Esophagus squamous epithelium (tissue), 5 donors: ENCODE results near the gene SGCD. TPM values are rescaled to one million over a fixed set of nuclear protein-coding genes. Genes with fewer than 3 reads are reported as not detected.
A peak's percentile ranks its signal among the peaks of the same experiment; 100 is the strongest.
"Not testable (repeated sequence)": the region's sequence is repeated elsewhere in the genome, so short reads cannot be mapped to it uniquely, and the experiment has no call there.

Experiments
- DNase-seq: peaks from one replicate; lab custom pipeline; 2025; lab: John Stamatoyannopoulos, UW
- H3K27ac ChIP-seq, 4 donors: fragments of 200-600 bp; sonication (generic); one replicate each; pipeline ENCODE4 v1.5.1; 2016 to 2019; ENCODE audit warnings: mild to moderate bottlenecking in 1 of 4
- H3K27me3 ChIP-seq, 4 donors: fragments of 200-600 bp; sonication (generic); 1 replicate in 3 of 4; 2 replicates in 1 of 4; pipeline versions ENCODE4 v1.5.1 to v1.6.0; 2017 to 2021; ENCODE audit warnings: antibody characterized with exemption in 1 of 4
- H3K36me3 ChIP-seq, 3 donors: fragments of 200-600 bp; sonication (generic); one replicate each; pipeline ENCODE4 v1.5.1; 2016 to 2019
- H3K4me1 ChIP-seq, 3 donors: fragments of 200-600 bp; sonication (generic); one replicate each; pipeline ENCODE4 v1.5.1; 2017 to 2019
- H3K4me3 ChIP-seq, 4 donors: fragments of 200-600 bp; sonication (generic); 1 replicate in 3 of 4; 2 replicates in 1 of 4; pipeline ENCODE4 v1.5.1; 2016 to 2019; ENCODE audit warnings: mild to moderate bottlenecking in 2 of 4, moderate library complexity in 1 of 4
- H3K9me3 ChIP-seq, 3 donors: fragments of 200-600 bp; sonication (generic); one replicate each; pipeline ENCODE4 v1.5.1; 2016 to 2019
- POLR2A ChIP-seq, 4 donors: fragments of 450-650 bp; IDR thresholded peaks; one replicate each; pipeline ENCODE4 v1.6.1; 2017; ENCODE audit warnings: antibody characterized with exemption in 4 of 4, mild to moderate bottlenecking in 4 of 4, moderate library complexity in 3 of 4
- WGBS, 2 donors: methylation state at CpG; one replicate each; pipeline ENCODE4 v1.1.5; 2018; 5-methylcytosine and 5-hydroxymethylcytosine counted together
- intact Hi-C: fragments of 100-400 bp; cut with DNase I; formaldehyde crosslinking; loops from one replicate; pipeline ENCODE4 v1.15.0; 2022
- total RNA-seq, 4 donors: library from RNA; depleted of rRNA; stranded (reverse); fragments of >200 nt; gene quantifications; one replicate each; pipeline ENCODE4 v1.1.0, GENCODE V29; 2016
- TF ChIP-seq, protein P1 (sequence below), 6 experiments: fragments of 450-650 bp in 4 of 6; fragments of 200-600 bp in 2 of 6; sonication (generic) in 2 of 6; IDR thresholded peaks; one replicate each; pipeline ENCODE4 v1.5.1; 2016 to 2019; ENCODE audit warnings: antibody characterized with exemption in 6 of 6, mild to moderate bottlenecking in 4 of 6, moderate library complexity in 4 of 6
- donor health status: DM: yes; HTN: yes; CAD: no.

Gene SGCD
- total RNA-seq, 4 donors from 2014 or later: 0.08 to 4.4 (median 0.64) TPM

DNA sequence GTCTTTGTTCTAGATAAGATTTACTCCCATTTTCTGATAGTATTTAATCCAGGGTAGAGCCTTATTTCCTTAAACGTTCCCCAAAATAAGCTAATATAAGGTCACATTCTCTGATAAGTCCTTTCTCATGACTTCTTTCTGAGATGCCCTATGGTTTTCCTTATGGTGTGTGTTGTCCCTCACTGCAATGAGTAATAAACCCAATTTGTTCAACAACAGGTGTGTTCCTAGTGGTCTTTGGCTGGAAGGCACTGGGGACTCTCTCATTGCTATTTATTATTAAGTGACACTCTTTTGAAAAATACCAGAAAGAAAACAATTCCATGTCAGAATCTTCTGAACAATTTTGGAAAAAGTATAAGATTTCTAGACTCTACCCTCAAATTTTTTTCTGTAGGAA lies 266.6 kb downstream of the SGCD start:
- 47 to 55% methylated on average over 1 of the region's 1 CpG for WGBS, 2 donors

DNA sequence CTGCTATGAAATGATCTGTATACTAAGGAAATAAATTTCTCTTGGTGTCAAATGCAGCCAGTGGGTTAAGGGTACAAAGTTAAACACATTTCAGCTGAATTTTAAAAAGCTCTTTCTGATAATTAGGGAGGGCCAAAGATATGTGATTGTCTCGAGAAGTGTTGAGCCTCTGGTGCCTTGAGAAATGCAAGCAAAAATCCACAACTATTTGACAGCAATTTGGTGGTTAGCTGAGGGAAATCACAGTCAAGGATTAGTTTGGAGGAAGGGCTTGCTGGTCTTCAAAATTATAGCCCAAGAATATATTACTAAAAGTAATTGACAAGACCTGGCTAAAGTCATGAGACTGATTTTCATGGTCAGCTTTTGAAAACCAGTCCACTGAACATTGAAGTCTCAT lies 267.4 kb downstream of the SGCD start:
- DNase-seq: no peak
- TF ChIP-seq, protein P1, sequence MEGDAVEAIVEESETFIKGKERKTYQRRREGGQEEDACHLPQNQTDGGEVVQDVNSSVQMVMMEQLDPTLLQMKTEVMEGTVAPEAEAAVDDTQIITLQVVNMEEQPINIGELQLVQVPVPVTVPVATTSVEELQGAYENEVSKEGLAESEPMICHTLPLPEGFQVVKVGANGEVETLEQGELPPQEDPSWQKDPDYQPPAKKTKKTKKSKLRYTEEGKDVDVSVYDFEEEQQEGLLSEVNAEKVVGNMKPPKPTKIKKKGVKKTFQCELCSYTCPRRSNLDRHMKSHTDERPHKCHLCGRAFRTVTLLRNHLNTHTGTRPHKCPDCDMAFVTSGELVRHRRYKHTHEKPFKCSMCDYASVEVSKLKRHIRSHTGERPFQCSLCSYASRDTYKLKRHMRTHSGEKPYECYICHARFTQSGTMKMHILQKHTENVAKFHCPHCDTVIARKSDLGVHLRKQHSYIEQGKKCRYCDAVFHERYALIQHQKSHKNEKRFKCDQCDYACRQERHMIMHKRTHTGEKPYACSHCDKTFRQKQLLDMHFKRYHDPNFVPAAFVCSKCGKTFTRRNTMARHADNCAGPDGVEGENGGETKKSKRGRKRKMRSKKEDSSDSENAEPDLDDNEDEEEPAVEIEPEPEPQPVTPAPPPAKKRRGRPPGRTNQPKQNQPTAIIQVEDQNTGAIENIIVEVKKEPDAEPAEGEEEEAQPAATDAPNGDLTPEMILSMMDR (IDR thresholded peaks at IDR 0.05): no peak
- H3K9me3 ChIP-seq: no peaks in the 10 kb centered on the region
- no peaks in the 10 kb centered on the region for H3K4me1 ChIP-seq
- H3K4me3 ChIP-seq: no peak overlapping the region
- no peaks in the 10 kb centered on the region for H3K36me3 ChIP-seq
- WGBS, 2 donors: 21 to 44% methylated on average over 1 of the region's 1 CpG
- intact Hi-C loops: no loop called here
- H3K27me3 ChIP-seq: no peaks in the 10 kb centered on the region
- no peak overlapping the region for H3K27ac ChIP-seq

More for the DNA sequence above, 266.6 kb downstream of the SGCD start:
- DNase-seq: no peak
- H3K4me3 ChIP-seq: no peak overlapping the region
- H3K27ac ChIP-seq: no peak overlapping the region
- TF ChIP-seq POLR2A (IDR thresholded peaks at IDR 0.05): no peak
- TF ChIP-seq, protein P1 (IDR thresholded peaks at IDR 0.05): no peak
- H3K9me3 ChIP-seq: no peaks in the 10 kb centered on the region
- no peaks in the 10 kb centered on the region for H3K27me3 ChIP-seq
- H3K4me1 ChIP-seq: no peaks in the 10 kb centered on the region
- no peaks in the 10 kb centered on the region for H3K36me3 ChIP-seq
- intact Hi-C loops: no loop called here

DNA sequence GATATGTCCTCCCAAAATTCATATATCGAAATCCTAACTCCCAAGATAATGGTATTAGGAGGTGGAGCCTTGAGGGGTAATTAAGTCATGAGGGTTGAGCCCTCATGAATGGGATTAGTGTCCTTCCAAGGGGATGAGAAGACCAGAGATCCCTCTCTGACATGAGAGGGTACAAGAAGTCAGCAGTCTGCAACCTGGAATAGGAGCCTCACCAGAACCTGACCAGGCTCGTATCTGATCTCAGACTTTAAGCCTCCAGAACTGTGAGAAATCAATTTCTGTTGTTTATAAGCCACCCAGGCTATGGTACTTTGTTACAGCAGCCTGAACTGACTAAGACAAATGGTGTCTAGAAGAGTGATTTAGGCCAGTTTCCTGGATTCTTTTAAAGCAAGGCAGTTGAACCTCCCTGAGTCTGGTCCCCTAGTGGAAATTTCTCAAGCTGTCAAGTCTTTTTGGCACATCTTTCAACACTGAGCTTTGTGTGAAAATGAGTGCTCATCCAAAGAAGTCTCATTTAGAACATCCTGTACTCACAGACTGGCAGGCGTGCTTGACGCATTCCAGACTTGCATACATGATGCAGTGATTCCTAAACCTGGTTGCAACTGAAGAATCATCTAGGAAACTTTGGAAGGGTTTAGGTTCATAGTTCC lies 268.3 kb downstream of the SGCD start:
- intact Hi-C loops: no loop called here
- Histone ChIP-seq H3K4me1 (no peaks in the 10 kb centered on the region), H3K9me3 (no peaks in the 10 kb centered on the region), H3K27me3 (no peaks in the 10 kb centered on the region), H3K27ac (peak overlapping the region in 3 of 4 donors; percentile 56 to 71 (median 59)), H3K36me3 (no peaks in the 10 kb centered on the region), H3K4me3 (no peak overlapping the region)
- no peak for DNase-seq
- TF ChIP-seq POLR2A (IDR thresholded peaks at IDR 0.05): no peak
- TF ChIP-seq, protein P1 (IDR thresholded peaks at IDR 0.05): peak in 1 of 6 experiments; percentile 12
- WGBS, 2 donors: 55 to 70% methylated on average over 4 of the region's 4 CpGs

DNA sequence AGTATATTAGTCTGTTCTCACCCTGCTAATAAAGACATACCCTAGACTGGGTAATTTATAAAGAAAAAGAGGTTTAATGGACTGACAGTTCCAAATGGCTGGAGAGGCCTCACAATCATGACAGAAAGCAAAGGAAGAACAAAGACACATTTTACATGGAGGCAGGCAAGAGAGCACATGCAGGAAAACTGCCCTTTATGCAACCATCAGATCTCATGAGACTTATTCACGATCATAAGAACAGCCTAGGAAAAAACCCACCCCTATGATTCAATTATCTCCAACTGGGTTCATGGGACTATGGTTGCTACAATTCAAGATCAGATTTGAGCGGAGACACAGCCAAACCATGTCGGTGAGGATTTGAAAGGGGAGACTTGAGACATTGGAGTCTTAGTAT lies 270.3 kb downstream of the SGCD start:
- Histone ChIP-seq H3K27me3 (no peaks in the 10 kb centered on the region), H3K9me3 (peaks cover 0 to 10% (median 9%) of the 10 kb centered on the region in 3 donors), H3K36me3 (no peaks in the 10 kb centered on the region), H3K4me3 (no peak overlapping the region), H3K27ac (no peak overlapping the region), H3K4me1 (no peaks in the 10 kb centered on the region)
- 70 to 76% methylated on average over 3 of the region's 3 CpGs for WGBS, 2 donors
- intact Hi-C loops: no loop called here
- no peak for DNase-seq
- no peak for TF ChIP-seq POLR2A (IDR thresholded peaks at IDR 0.05)
- TF ChIP-seq, protein P1 (IDR thresholded peaks at IDR 0.05): no peak

DNA sequence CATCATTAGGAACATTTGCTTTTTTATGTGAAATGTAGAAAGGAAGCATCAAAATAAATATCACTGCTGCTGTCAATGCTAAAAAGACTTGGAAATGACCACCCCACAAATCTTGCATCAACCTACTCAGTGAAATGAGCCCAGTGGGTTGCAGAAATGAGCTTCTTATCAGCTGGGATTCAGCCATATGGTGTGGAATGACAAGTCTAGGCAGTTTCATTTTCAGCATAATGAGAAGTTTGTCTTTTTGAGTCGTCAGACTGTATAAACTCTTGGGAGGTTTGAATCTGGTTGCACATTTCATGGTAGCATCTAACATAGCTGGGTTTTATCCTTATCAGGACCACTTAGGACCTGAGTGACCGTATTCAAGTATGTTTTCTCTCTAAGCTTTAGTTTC lies 272.0 kb downstream of the SGCD start:
- WGBS, 2 donors: 65 to 73% methylated on average over 2 of the region's 2 CpGs
- no peaks in the 10 kb centered on the region for H3K36me3 ChIP-seq
- DNase-seq: no peak
- peaks cover 0 to 10% (median 9%) of the 10 kb centered on the region in 3 donors for H3K9me3 ChIP-seq
- no peak overlapping the region for H3K4me3 ChIP-seq
- no peak overlapping the region for H3K27ac ChIP-seq
- H3K27me3 ChIP-seq: no peaks in the 10 kb centered on the region
- no peaks in the 10 kb centered on the region for H3K4me1 ChIP-seq
- intact Hi-C loops: no loop called here
- no peak for TF ChIP-seq POLR2A (IDR thresholded peaks at IDR 0.05)
- TF ChIP-seq, protein P1 (IDR thresholded peaks at IDR 0.05): no peak

DNA sequence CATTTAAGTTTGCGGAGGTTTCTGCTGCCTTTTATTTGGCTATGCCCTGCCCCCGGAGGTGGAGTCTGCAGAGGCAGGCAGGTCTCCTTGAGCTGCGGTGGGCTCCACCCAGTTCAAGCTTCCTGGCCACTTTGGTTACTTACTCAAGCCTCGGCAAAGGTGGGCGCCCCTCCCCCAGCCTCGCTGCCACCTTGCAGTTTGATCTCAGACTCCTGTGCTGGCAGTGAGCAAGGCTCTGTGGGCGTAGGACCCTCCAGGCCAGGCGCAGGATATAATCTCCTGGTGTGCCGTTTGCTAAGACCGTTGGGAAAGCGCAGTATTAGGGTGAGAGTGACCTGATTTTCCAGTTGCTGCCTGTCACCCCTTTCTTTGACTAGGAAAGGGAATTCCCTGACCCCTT lies 283.6 kb downstream of the SGCD start:
- H3K27me3 ChIP-seq, H3K27ac ChIP-seq, H3K36me3 ChIP-seq, intact Hi-C loops, DNase-seq, H3K4me3 ChIP-seq, H3K4me1 ChIP-seq: not testable (repeated sequence)
- peaks cover 0 to 21% (median 15%) of the 10 kb centered on the region in 3 donors for H3K9me3 ChIP-seq
- 39 to 60% methylated on average over 2 of the region's 11 CpGs for WGBS, 2 donors
